ENCODE measurements around the gene AQP7. TPM values are rescaled to one million over a fixed set of nuclear protein-coding genes. Genes with fewer than 3 reads are reported as not detected.

AQP7 gene
- total and polyA plus RNA-seq, 9 of the 15 experiments (the other 6 are each of a cell fraction or from before 2014, with no cell fraction given): 0.04 to 0.53 (median 0.07) TPM; not detected in 4

- H3K4me2 ChIP-seq (ENCODE audit: insufficient read depth, low read length): peak overlapping the region; percentile 14; the same call in 1 of the 2 replicates
- FAIRE-seq: peak; percentile 44
- no peaks in the 10 kb centered on the region for H3K9me3 ChIP-seq (replicated peaks; ENCODE audit: control insufficient read depth, insufficient read depth, low read depth, low read length)
- no peaks in the 10 kb centered on the region for H4K20me1 ChIP-seq (replicated peaks; ENCODE audit: control insufficient read depth, insufficient read depth, low read length)
- no peaks in the 10 kb centered on the region for H3K9me1 ChIP-seq (ENCODE audit: control insufficient read depth, insufficient read depth, low read length)
- peaks cover 20 to 26% of the 10 kb centered on the region in 2 experiments for H3K4me1 ChIP-seq (replicated peaks in 1 of 2; ENCODE audit: control insufficient read depth in 2 of 2, insufficient read depth in 2 of 2, low read length in 2 of 2)
- peak overlapping the region; percentile 59; the same call in 1 of the 2 replicates for H2AFZ ChIP-seq (ENCODE audit: low read depth, low read length)
- 17% methylated on average over 6 of the region's 7 CpGs for WGBS (ENCODE audit: insufficient coverage, low coverage, missing lambda C conversion rate)
- no peak overlapping the region for H3K4me3 ChIP-seq
- H3K27ac ChIP-seq (ENCODE audit: extremely low read depth, low read depth, low read length): peak overlapping the region; percentile 22; the same call in 2 of the 3 replicates
- peak overlapping the region in 1 of 2 experiments; percentile 45; a peak in 1 of 4 replicates for H3K9ac ChIP-seq (ENCODE audit: insufficient read depth in 1 of 2, low read depth in 2 of 2, low read length in 2 of 2)
- BruUV-seq (replicated peaks): no TSS peak
- CTCF ChIA-PET (ENCODE audit: low intra/inter-chr PET ratio): no interaction called here
- intact Hi-C loops (cut with micrococcal nuclease): no loop called here
- H3K27me3 ChIP-seq (ENCODE audit: control insufficient read depth in 2 of 2, insufficient read depth in 2 of 2, low read length in 2 of 2): no peaks in the 10 kb centered on the region
- peak; percentile 74 for ATAC-seq
- DNase-seq (ENCODE audit: extremely low read depth in 1 of 4, low spot score in 3 of 4): peak; percentile 50 to 56 (median 52)
- in situ Hi-C loops (cut with MboI): no loop called here
- H3K79me2 ChIP-seq (ENCODE audit: control insufficient read depth, insufficient read depth, low read length): no peaks in the 10 kb centered on the region
- H3K36me3 ChIP-seq (ENCODE audit: control insufficient read depth, insufficient read depth, low read length): no peaks in the 10 kb centered on the region
- POLR2A ChIA-PET: no interaction called here
- TF ChIP-seq TGIF2 (CRISPR knock-in tag; IDR thresholded peaks at IDR 0.05) (no peak), NEUROD1 (IDR thresholded peaks at IDR 0.05; ENCODE audit: borderline replicate concordance, low read depth, low read length, partially characterized antibody) (no peak), JUN (IDR thresholded peaks at IDR 0.05; ENCODE audit: borderline replicate concordance, low read depth, low read length) (0 out of 2 replicates have a peak, but pooled peaks have one; percentile 21), JUN (CRISPR knock-in tag; IDR thresholded peaks at IDR 0.05; ENCODE audit: borderline replicate concordance) (no peak), MED1 (CRISPR knock-in tag; IDR thresholded peaks at IDR 0.05; ENCODE audit: borderline replicate concordance) (no peak), BRF1 (IDR thresholded peaks at IDR 0.05; ENCODE audit: borderline replicate concordance, extremely low read depth, insufficient read length) (no peak), MECOM (CRISPR knock-in tag; IDR thresholded peaks at IDR 0.05) (no peak), VEZF1 (CRISPR knock-in tag; IDR thresholded peaks at IDR 0.05) (peak; percentile 79), CBFB (CRISPR knock-in tag; IDR thresholded peaks at IDR 0.05) (no peak), KLF6 (CRISPR knock-in tag; IDR thresholded peaks at IDR 0.05; ENCODE audit: borderline replicate concordance) (no peak), PTRF (tag; IDR thresholded peaks at IDR 0.05) (no peak)
Measured at GRCh38 chr9:33426843-33427293, 24.5 kb upstream of the AQP7 start.
